Ascending aorta (tissue), 2 donors: ENCODE results near the gene AHCY. TPM values are rescaled to one million over a fixed set of nuclear protein-coding genes. Genes with fewer than 3 reads are reported as not detected.
A peak's percentile ranks its signal among the peaks of the same experiment; 100 is the strongest.

Source experiments
- DNase-seq, 2 donors: peaks; one replicate each; pipeline ENCODE4 v3.0.0-alpha.2; 2019; ENCODE audit warnings: low spot score in 2 of 2
- H3K27ac ChIP-seq, 2 donors: fragments of 200-600 bp; sonication (generic); one replicate each; pipeline ENCODE4 v1.5.1; 2016 to 2017; ENCODE audit warnings: mild to moderate bottlenecking in 1 of 2
- H3K27me3 ChIP-seq: fragments of 200-600 bp; sonication (generic); one replicate; pipeline ENCODE4 v1.5.1; 2017
- H3K36me3 ChIP-seq, 2 donors: fragments of 200-600 bp; sonication (generic); one replicate each; pipeline ENCODE4 v1.5.1; 2016
- H3K4me1 ChIP-seq, 2 donors: fragments of 200-600 bp; sonication (generic); one replicate each; pipeline ENCODE4 v1.5.1; 2016 to 2017; ENCODE audit warnings: mild to moderate bottlenecking in 1 of 2
- H3K4me3 ChIP-seq, 2 donors: fragments of 200-600 bp; sonication (generic); one replicate each; pipeline ENCODE4 v1.5.1; 2016 to 2017; ENCODE audit warnings: mild to moderate bottlenecking in 1 of 2
- H3K9me3 ChIP-seq, 2 donors: fragments of 200-600 bp; sonication (generic); one replicate each; pipeline ENCODE4 v1.5.1; 2016
- intact Hi-C: fragments of 100-400 bp; cut with DNase I; formaldehyde crosslinking; loops from one replicate; pipeline ENCODE4 v1.15.1; 2023
- total RNA-seq: library from RNA; depleted of rRNA; stranded (reverse); fragments of >200 nt; gene quantifications from one replicate; pipeline ENCODE4 v1.1.0, GENCODE V29; 2016
- TF ChIP-seq, protein P1 (sequence below), 3 experiments: fragments of 200-600 bp in 2 of 3; fragments of 450-650 bp in 1 of 3; sonication (generic) in 2 of 3; IDR thresholded peaks; one replicate each; pipeline ENCODE4 v1.5.1; 2016 to 2019; ENCODE audit warnings: antibody characterized with exemption in 3 of 3, mild to moderate bottlenecking in 1 of 3, moderate library complexity in 1 of 3

The AHCY gene
- total RNA-seq, 1 donor from 2014 or later, result 93.8 TPM

DNA sequence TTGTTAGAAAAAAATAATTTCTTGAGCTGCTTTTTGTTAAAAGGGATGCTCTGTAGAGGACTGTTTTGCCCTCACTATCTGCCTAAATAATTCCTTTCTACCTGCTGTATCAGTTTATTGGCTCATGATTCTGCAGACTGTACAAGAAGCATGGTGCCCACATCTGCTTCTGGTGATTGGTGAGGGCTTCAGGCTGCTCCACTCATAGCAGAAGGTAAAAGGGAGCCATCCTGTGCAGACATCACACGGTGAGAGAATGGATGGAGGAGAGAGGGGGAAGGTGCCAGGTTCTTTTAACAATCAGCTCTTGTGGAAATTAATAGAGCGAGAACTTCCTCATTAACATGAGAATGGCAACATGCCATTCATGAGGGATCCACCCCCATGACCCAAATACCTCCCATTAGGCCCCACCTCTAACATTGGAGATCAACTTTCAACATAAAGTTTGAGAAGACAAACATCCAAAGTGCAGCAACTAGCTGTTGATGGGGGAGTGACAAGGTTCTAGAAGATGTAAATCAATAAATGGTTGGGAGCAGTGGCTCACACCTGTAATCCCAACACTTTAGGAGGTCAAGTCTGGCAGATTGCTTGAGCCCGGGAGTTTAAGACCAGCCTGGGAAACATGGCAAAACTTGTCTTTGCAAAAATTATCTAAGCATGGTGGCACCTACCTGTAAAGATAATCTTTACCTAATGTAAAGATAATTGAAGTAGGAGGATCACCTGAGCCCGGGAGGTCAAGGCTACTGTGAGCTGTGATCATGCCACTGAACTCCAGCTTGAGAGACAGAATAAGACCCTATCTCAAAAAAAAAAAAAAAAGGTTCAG, 15.7 kb upstream of the AHCY start:
- intact Hi-C loops, result loop anchor here (10.0 kb wide), 1 partner anchor 446 kb away; no protein-coding TSS in a partner anchor
- no peak overlapping the region for H3K27ac ChIP-seq

DNA sequence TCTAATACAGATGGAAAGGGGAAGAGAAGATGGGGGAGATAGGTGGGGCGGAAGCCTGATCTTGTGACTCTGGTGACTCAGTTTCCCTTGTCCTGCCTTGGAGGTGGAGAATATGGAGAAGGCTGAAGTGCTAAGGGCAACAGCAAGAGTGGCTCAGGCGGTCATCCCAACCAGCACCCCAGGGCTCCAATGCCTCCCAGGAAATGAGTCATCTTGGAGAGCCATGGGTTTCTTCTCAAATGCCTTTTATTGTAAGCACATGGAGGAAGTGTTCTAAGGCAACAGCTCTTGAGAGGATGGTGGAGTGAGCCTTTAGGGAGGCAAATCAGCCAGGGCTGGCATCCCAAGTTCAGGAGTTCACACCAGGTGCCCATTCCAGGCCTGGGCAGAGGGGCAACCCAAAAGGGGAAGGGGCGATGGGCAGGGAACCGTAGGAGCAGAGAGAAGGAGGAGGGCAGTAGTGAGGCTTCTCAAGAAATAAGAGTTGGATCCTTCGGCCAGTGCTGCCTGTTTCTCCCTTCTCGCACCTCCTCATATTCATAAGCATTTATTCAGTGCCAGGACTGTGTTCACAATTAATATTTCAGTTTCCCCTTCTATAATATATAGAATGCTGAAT, 13.2 kb upstream of the AHCY start:
- Histone ChIP-seq H3K27me3 (no peaks in the 10 kb centered on the region), H3K27ac (no peak overlapping the region), H3K4me3 (no peak overlapping the region), H3K4me1 (peaks cover 13% of the 10 kb centered on the region in 2 donors), H3K36me3 (no peaks in the 10 kb centered on the region), H3K9me3 (no peaks in the 10 kb centered on the region)
- TF ChIP-seq, protein P1, sequence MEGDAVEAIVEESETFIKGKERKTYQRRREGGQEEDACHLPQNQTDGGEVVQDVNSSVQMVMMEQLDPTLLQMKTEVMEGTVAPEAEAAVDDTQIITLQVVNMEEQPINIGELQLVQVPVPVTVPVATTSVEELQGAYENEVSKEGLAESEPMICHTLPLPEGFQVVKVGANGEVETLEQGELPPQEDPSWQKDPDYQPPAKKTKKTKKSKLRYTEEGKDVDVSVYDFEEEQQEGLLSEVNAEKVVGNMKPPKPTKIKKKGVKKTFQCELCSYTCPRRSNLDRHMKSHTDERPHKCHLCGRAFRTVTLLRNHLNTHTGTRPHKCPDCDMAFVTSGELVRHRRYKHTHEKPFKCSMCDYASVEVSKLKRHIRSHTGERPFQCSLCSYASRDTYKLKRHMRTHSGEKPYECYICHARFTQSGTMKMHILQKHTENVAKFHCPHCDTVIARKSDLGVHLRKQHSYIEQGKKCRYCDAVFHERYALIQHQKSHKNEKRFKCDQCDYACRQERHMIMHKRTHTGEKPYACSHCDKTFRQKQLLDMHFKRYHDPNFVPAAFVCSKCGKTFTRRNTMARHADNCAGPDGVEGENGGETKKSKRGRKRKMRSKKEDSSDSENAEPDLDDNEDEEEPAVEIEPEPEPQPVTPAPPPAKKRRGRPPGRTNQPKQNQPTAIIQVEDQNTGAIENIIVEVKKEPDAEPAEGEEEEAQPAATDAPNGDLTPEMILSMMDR (IDR thresholded peaks at IDR 0.05), result no peak
- intact Hi-C loops, result loop anchor here (10.0 kb wide), 1 partner anchor 448 kb away; no protein-coding TSS in a partner anchor
- no peak for DNase-seq

More for the DNA sequence above, 15.7 kb upstream of the AHCY start:
- Histone ChIP-seq H3K27me3 (no peaks in the 10 kb centered on the region), H3K4me1 (no peaks in the 10 kb centered on the region), H3K9me3 (no peaks in the 10 kb centered on the region), H3K4me3 (no peak overlapping the region), H3K36me3 (no peaks in the 10 kb centered on the region)
- DNase-seq, result no peak
- TF ChIP-seq, protein P1 (IDR thresholded peaks at IDR 0.05), result no peak

DNA sequence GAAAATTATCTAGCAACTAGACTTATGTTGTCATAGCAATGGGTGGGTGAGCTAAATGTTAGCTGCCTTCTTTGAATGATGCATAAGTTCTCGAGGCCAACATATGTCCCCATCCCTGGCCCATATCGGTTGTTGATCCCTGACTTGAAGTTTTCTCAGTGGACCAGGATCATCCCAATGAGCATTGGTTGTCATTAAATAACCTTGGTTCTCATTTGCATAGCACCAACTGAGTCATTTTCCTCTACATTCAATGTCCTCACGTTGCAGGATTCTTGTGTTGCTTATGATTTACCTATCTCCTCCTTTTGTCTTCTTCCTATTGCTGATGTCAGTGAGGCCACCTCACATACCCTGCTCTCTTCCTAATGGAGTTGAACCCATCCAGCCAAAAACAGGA, 12.1 kb upstream of the AHCY start:
- intact Hi-C loops, result loop anchor here (10.0 kb wide), 1 partner anchor 450 kb away; no protein-coding TSS in a partner anchor
- H3K27ac ChIP-seq, result no peak overlapping the region
- no peaks in the 10 kb centered on the region for H3K9me3 ChIP-seq
- no peaks in the 10 kb centered on the region for H3K27me3 ChIP-seq
- H3K36me3 ChIP-seq, result no peaks in the 10 kb centered on the region
- DNase-seq, result no peak
- H3K4me1 ChIP-seq, result peaks cover 14 to 16% of the 10 kb centered on the region in 2 donors
- TF ChIP-seq, protein P1 (IDR thresholded peaks at IDR 0.05), result no peak
- H3K4me3 ChIP-seq, result no peak overlapping the region

DNA sequence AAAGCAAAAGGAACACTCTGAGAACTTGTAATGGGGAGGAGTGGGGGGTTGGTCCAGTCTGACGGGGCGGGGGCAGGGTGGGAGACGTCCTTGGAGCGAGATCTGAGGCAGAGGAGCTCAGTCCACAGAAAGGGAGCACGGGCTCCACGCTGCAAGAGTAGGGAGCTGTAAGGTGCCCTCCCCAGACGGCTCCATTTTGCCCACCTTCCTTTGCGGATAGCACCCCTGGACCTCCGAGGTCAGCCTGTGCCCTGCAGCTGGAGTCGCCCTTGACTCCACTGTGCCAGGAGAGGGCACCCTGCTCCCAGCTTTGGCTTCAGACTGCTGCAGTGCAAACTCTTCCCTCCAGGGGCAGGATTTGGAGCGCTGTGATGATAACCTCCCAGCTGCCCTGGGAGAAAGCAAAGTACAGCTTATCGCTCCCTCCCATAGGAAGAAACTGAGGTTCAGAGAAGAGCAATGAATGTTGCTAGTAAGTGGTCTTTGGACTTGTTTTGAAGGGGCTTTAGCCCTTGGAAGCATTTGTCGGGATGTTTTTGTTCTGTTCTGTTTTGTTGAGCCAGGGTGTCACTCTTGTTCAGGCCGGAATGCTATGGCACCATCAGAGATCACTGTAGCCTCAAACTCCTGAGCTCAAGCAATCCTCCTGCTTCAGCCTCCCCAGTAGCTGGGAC, 9.5 kb upstream of the AHCY start:
- no peak overlapping the region for H3K27ac ChIP-seq
- intact Hi-C loops, result loop anchor here (1.0 to 10.0 kb wide), 3 partner anchors 164 to 452 kb away; partner anchors contain the start of gene DYNLRB1

DNA sequence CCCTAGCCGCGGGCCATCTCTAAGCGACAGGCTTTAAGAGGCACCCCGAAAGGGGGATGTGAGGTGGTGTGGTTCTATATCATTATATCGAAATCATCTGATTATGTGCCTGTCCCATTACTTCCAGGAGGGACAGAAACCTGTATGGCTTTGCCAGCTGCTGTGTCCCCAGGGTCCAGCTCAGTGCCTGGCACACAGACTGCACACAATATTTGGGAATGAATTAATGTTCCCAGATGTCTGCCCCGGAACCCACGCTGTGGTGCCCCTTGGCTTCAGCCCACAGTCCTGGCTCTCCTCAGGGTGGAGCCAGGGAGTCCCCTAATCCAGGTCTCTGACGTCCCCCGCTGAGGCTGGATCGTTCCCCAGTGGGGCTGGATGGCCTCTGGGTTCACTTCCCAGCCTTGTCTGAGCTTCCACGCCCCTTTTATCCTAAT, 8.9 kb upstream of the AHCY start:
- Histone ChIP-seq H3K4me1 (peaks cover 14 to 16% of the 10 kb centered on the region in 2 donors), H3K4me3 (peak overlapping the region; percentile 18 to 43), H3K9me3 (no peaks in the 10 kb centered on the region), H3K27me3 (no peaks in the 10 kb centered on the region), H3K27ac (no peak overlapping the region), H3K36me3 (no peaks in the 10 kb centered on the region)
- TF ChIP-seq, protein P1 (IDR thresholded peaks at IDR 0.05), result no peak
- DNase-seq, result no peak
- intact Hi-C loops, result loop anchor here (1.0 to 10.0 kb wide), 3 partner anchors 164 to 453 kb away; partner anchors contain the start of gene DYNLRB1

More for the DNA sequence above, 9.5 kb upstream of the AHCY start:
- Histone ChIP-seq H3K4me3 (peak overlapping the region in 1 of 2 donors; percentile 43), H3K36me3 (no peaks in the 10 kb centered on the region), H3K27me3 (no peaks in the 10 kb centered on the region), H3K4me1 (peaks cover 14 to 16% of the 10 kb centered on the region in 2 donors), H3K9me3 (no peaks in the 10 kb centered on the region)
- DNase-seq, result peak; percentile 32 to 90
- TF ChIP-seq, protein P1 (IDR thresholded peaks at IDR 0.05), result peak; percentile 99 to 100 (median 99)
